Brain microvascular endothelial cell (primary cell): ENCODE results near the gene CTXN3.

Source experiments
- DNase-seq: peaks from one replicate; pipeline ENCODE4 v3.0.0-alpha.2; 2020
- H3K27ac ChIP-seq: fragments of 250-450 bp; sonication (Bioruptor Pico); 2 replicates; pipeline ENCODE4 v1.5.1; 2020; ENCODE audit warnings: mild to moderate bottlenecking, moderate library complexity
- H3K27me3 ChIP-seq: fragments of 250-450 bp; sonication (Bioruptor Pico); replicated peaks from 2 replicates; pipeline ENCODE4 v1.5.1; 2020; ENCODE audit warnings: mild to moderate bottlenecking
- H3K36me3 ChIP-seq: fragments of 250-450 bp; sonication (Bioruptor Pico); replicated peaks from 2 replicates; pipeline ENCODE4 v1.5.1; 2020; ENCODE audit warnings: mild to moderate bottlenecking
- H3K4me3 ChIP-seq: 2 replicates; pipeline ENCODE4 v1.5.1; 2011; ENCODE audit warnings: low read depth, mild to moderate bottlenecking, control low read depth, low read length, moderate library complexity
- in situ Hi-C: cut with HindIII; loops from 2 replicates; pipeline ENCODE4 v1.10.0; 2017; ENCODE audit warnings: low sequenced_read_pairs, low pct_ligation_motif_present
- TF ChIP-seq, protein P1 (sequence below): IDR thresholded peaks from 2 replicates; pipeline ENCODE4 v1.5.1; 2011; ENCODE audit warnings: low read depth, mild to moderate bottlenecking, moderate library complexity, low read length, control low read depth, inconsistent platforms; ENCODE audit errors: missing control alignments

The CTXN3 gene

DNA sequence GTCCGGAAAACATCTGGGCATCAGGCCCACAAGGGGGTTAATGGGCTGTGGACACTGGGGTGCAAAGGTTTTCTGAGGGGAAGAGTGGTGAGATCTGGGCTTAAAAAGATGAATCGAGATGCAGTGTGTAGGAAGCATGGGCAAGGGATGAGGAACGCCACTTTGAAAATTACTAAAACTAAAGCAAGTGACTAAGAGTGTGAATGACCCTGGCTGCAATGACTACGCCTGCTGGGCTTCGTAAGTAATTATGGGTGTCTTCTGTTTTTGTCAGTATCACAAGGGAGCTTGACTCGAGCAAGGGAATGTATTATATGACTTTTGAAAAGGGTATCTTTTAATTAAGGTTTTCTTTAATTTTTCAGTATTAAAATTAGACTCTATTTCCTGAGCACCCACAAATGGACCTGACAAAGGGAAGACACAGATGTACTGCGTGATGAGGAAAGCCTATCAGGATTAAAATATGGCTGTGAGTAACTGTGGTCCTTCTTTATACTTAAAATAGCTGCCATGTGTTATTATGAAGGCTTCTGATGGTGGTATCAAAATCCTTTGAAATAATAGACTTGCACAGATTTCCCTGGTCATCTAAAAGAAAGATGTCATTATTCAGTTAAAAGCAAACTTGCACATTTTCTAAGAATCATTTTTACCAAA lies 4.2 kb downstream of the CTXN3 start:
- in situ Hi-C loops, result no loop called here
- no peak overlapping the region for H3K4me3 ChIP-seq
- TF ChIP-seq, protein P1, sequence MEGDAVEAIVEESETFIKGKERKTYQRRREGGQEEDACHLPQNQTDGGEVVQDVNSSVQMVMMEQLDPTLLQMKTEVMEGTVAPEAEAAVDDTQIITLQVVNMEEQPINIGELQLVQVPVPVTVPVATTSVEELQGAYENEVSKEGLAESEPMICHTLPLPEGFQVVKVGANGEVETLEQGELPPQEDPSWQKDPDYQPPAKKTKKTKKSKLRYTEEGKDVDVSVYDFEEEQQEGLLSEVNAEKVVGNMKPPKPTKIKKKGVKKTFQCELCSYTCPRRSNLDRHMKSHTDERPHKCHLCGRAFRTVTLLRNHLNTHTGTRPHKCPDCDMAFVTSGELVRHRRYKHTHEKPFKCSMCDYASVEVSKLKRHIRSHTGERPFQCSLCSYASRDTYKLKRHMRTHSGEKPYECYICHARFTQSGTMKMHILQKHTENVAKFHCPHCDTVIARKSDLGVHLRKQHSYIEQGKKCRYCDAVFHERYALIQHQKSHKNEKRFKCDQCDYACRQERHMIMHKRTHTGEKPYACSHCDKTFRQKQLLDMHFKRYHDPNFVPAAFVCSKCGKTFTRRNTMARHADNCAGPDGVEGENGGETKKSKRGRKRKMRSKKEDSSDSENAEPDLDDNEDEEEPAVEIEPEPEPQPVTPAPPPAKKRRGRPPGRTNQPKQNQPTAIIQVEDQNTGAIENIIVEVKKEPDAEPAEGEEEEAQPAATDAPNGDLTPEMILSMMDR, result no peak

DNA sequence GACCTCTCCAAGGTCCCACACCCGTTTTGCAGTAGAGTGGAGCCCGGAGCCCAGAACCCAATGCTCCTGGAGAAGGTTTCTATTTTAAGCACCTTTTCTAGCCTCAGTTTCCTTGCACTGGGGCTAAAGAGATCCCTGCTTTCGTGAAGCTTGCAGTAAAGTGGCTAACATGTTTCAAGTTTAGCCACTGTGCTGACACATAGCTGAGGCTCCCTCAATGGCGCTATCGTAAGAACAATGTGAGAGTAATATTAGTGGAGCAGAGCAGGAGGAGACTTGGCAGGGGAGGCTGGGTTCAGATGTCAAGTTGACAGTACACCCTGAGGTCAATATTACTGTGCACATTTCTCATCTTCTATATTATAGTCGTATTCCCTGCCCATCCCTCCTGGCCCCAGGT lies 7.9 kb downstream of the CTXN3 start:
- TF ChIP-seq, protein P1, result no peak
- no peaks in the 10 kb centered on the region for H3K27me3 ChIP-seq
- H3K4me3 ChIP-seq, result no peak overlapping the region
- H3K36me3 ChIP-seq, result no peaks in the 10 kb centered on the region
- H3K27ac ChIP-seq, result no peak overlapping the region
- no peak for DNase-seq
- in situ Hi-C loops, result no loop called here

More for the DNA sequence above, 4.2 kb downstream of the CTXN3 start:
- Histone ChIP-seq H3K27me3 (no peaks in the 10 kb centered on the region), H3K27ac (no peak overlapping the region), H3K36me3 (no peaks in the 10 kb centered on the region)
- no peak for DNase-seq

DNA sequence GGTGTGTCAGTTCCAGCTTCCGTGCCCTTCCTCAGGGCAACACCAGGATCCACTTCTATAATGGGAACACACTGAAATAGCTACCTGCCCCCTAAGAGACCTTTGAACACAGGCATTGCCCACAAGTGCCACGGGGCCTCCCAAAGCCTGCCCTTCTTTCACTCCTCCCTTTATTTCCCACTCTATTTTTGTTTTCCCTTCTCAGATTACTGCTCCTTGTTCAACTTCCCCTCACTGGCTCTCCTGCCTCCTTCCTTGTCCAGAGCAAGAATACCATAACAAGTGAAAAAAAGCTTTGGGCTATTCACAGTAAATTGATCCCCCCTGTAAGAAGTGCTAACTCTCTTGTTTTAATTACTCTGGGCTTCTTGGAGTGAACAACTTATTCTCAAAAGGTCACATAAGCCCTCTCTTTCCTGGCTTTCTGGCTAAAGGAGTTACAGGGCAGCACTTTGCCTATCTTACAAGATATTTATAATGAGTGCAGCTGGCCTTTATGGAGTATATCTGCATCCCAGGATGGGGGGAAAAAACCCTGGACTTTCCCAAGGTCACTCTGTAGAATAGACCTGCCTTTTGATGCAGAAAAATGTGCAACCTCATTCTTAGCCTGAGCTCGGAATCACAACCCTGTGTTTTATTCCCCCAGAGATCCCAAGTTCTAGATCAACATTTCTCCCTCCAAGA lies 11.3 kb downstream of the CTXN3 start:
- DNase-seq, result no peak
- Histone ChIP-seq H3K27ac (no peak overlapping the region), H3K36me3 (no peaks in the 10 kb centered on the region), H3K4me3 (no peak overlapping the region), H3K27me3 (no peaks in the 10 kb centered on the region)
- TF ChIP-seq, protein P1, result no peak
- in situ Hi-C loops, result no loop called here

DNA sequence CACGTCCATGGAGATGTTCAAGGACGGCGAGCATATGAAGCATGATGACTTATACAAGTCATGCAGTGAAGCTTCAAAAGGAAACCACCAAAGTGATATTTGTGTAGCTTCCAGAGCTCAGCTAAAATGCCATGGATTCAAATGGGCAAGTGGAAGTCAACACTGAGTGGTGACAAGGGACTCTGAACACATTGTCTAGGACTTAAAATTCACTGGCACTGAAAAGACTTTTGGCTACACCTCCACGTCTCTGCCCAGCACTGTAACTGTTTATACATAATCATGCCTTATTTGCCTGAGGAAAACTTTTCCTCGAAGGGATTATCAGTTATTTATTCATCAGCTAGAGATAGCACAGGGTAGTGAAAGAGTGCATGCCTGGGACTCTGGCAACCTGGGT lies 15.2 kb downstream of the CTXN3 start:
- in situ Hi-C loops, result no loop called here
- Histone ChIP-seq H3K27me3 (no peaks in the 10 kb centered on the region), H3K4me3 (no peak overlapping the region), H3K27ac (no peak overlapping the region), H3K36me3 (no peaks in the 10 kb centered on the region)
- no peak for DNase-seq
- TF ChIP-seq, protein P1, result no peak

DNA sequence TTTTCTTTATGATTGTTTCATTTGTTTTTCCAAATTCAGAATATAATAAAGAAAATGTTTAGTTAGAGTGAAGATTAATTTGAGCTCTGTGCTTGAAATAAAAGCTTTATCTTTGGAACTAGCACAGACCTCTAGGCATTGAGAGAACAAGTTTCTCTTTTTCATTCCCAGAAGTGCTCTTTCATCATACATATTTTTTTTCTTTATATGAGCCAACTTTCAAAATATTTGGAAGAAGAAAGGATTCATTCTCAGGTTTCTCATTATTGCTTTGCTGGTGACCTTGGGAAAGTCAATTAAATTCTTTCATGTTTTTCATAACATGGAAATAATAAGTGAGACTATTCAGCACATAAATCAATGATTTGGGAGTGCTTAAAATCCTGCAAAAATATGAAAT lies 16.8 kb downstream of the CTXN3 start:
- no peak for DNase-seq
- Histone ChIP-seq H3K27ac (no peak overlapping the region), H3K27me3 (no peaks in the 10 kb centered on the region), H3K36me3 (no peaks in the 10 kb centered on the region), H3K4me3 (no peak overlapping the region)
- in situ Hi-C loops, result no loop called here
- TF ChIP-seq, protein P1, result no peak
